ENCODE results near the gene KRT76. TPM values are rescaled to one million over a fixed set of nuclear protein-coding genes. Genes with fewer than 3 reads are reported as not detected.
"Not testable (repeated sequence)": the region's sequence is repeated elsewhere in the genome, so short reads cannot be mapped to it uniquely, and the experiment has no call there.

KRT76 gene
- total RNA-seq, 1 experiment from 2014 or later, result not detected

GRCh38 chr12:52765702-52766101, 11.4 kb downstream of the KRT76 start:
- DNase-seq (ENCODE audit: low read depth), result no peak

GRCh38 chr12:52763991-52764390, 13.2 kb downstream of the KRT76 start:
- DNase-seq (ENCODE audit: low read depth), result no peak

- no peak for DNase-seq (ENCODE audit: low read depth)
Measured at GRCh38 chr12:52763036-52763659, 14.0 kb downstream of the KRT76 start.

- no peak for DNase-seq (ENCODE audit: low read depth)
Measured at GRCh38 chr12:52761802-52762201, 15.3 kb downstream of the KRT76 start.

GRCh38 chr12:52761218-52761617, 15.9 kb downstream of the KRT76 start:
- not testable (repeated sequence) for DNase-seq (ENCODE audit: low read depth)

- no peak for DNase-seq (ENCODE audit: low read depth)
Measured at GRCh38 chr12:52760623-52761022, 16.5 kb downstream of the KRT76 start.

- no peak for DNase-seq (ENCODE audit: low read depth)
Measured at GRCh38 chr12:52759695-52760094, 17.4 kb downstream of the KRT76 start.

GRCh38 chr12:52759218-52759617, 17.9 kb downstream of the KRT76 start:
- DNase-seq (ENCODE audit: low read depth), result no peak

GRCh38 chr12:52757449-52758176, 19.5 kb downstream of the KRT76 start:
- DNase-seq (ENCODE audit: low read depth), result no peak

GRCh38 chr12:52756281-52756960, 20.7 kb downstream of the KRT76 start:
- no peak for DNase-seq (ENCODE audit: low read depth)

- DNase-seq (ENCODE audit: low read depth), result no peak
Measured at GRCh38 chr12:52755533-52755932, 21.6 kb downstream of the KRT76 start.

GRCh38 chr12:52754135-52754534, 23.0 kb downstream of the KRT76 start:
- DNase-seq (ENCODE audit: low read depth), result no peak

- DNase-seq (ENCODE audit: low read depth), result no peak
Measured at GRCh38 chr12:52753283-52753682, 23.9 kb downstream of the KRT76 start.

GRCh38 chr12:52752516-52752915, 24.6 kb downstream of the KRT76 start:
- DNase-seq (ENCODE audit: low read depth), result no peak

- no peak for DNase-seq (ENCODE audit: low read depth)
Measured at GRCh38 chr12:52751795-52752194, 25.4 kb downstream of the KRT76 start.

- DNase-seq (ENCODE audit: low read depth), result not testable (repeated sequence)
Measured at GRCh38 chr12:52750532-52750931, 26.6 kb downstream of the KRT76 start.

- no peak for DNase-seq (ENCODE audit: low read depth)
Measured at GRCh38 chr12:52749827-52750226, 27.3 kb downstream of the KRT76 start.

GRCh38 chr12:52748578-52748977, 28.6 kb downstream of the KRT76 start:
- DNase-seq (ENCODE audit: low read depth), result no peak

- no peak for DNase-seq (ENCODE audit: low read depth)
Measured at GRCh38 chr12:52745554-52745953, 31.6 kb downstream of the KRT76 start.

- no peak for DNase-seq (ENCODE audit: low read depth)
Measured at GRCh38 chr12:52744493-52745156, 32.5 kb downstream of the KRT76 start.

- no peak for DNase-seq (ENCODE audit: low read depth)
Measured at GRCh38 chr12:52742822-52743457, 34.2 kb downstream of the KRT76 start.

- no peak for DNase-seq (ENCODE audit: low read depth)
Measured at GRCh38 chr12:52742196-52742580, 35.0 kb downstream of the KRT76 start.
